H9 (cell line): ENCODE results near the gene RILP. TPM values are rescaled to one million over a fixed set of nuclear protein-coding genes. Genes with fewer than 3 reads are reported as not detected.

ENCODE experiments used
- DNase-seq: peaks from one replicate; pipeline ENCODE4 v3.0.0-alpha.2; 2017
- H2AFZ ChIP-seq: one replicate; pipeline ENCODE4 v1.6.1; 2013; ENCODE audit warnings: mild to moderate bottlenecking, low read length, control low read depth, moderate library complexity
- H2AK5ac ChIP-seq: 2 replicates; pipeline ENCODE4 v1.6.1; 2013; ENCODE audit warnings: low read length, control low read depth, mixed read lengths; ENCODE audit not compliant: insufficient read length
- H2BK120ac ChIP-seq: one replicate; pipeline ENCODE4 v1.6.1; 2013; ENCODE audit warnings: low read depth, mild to moderate bottlenecking, low read length, control low read depth, inconsistent platforms; ENCODE audit not compliant: poor library complexity, severe bottlenecking
- H2BK12ac ChIP-seq: 2 replicates; pipeline ENCODE4 v1.6.1; 2013; ENCODE audit warnings: low read length, control low read depth, mixed read lengths, low read depth; ENCODE audit not compliant: insufficient read length
- H2BK15ac ChIP-seq: 2 replicates; pipeline ENCODE4 v1.6.1; 2013; ENCODE audit warnings: low read depth, low read length, control low read depth
- H2BK20ac ChIP-seq: one replicate; pipeline ENCODE4 v1.6.1; 2013; ENCODE audit warnings: low read depth, mild to moderate bottlenecking, low read length, control low read depth, inconsistent platforms; ENCODE audit not compliant: poor library complexity, severe bottlenecking
- H2BK5ac ChIP-seq: 2 replicates; pipeline ENCODE4 v1.6.1; 2013; ENCODE audit warnings: low read length, control low read depth, mixed read lengths; ENCODE audit not compliant: insufficient read length
- H3K14ac ChIP-seq: 2 replicates; pipeline ENCODE4 v1.6.1; 2013; ENCODE audit warnings: low read length, control low read depth; ENCODE audit not compliant: insufficient read depth
- H3K18ac ChIP-seq: 2 replicates; pipeline ENCODE4 v1.6.1; 2013; ENCODE audit warnings: low read depth, mild to moderate bottlenecking, mixed read lengths, low read length, control low read depth; ENCODE audit not compliant: insufficient read length
- H3K23ac ChIP-seq: 2 replicates; pipeline ENCODE4 v1.6.1; 2013; ENCODE audit warnings: low read length, control low read depth, mixed read lengths, low read depth; ENCODE audit not compliant: insufficient read length
- H3K23me2 ChIP-seq: 2 replicates; pipeline ENCODE4 v1.6.1; 2013; ENCODE audit warnings: low read depth, mild to moderate bottlenecking, mixed read lengths, low read length, control low read depth; ENCODE audit not compliant: insufficient read length, poor library complexity, severe bottlenecking
- H3K27ac ChIP-seq: 2 replicates; pipeline ENCODE4 v1.5.1; 2013; ENCODE audit warnings: low read length, control low read depth, mixed read lengths, low read depth; ENCODE audit not compliant: insufficient read length
- H3K27me3 ChIP-seq: 2 replicates; pipeline ENCODE4 v1.6.1; 2013; ENCODE audit warnings: low read length, control low read depth, inconsistent platforms; ENCODE audit not compliant: insufficient read depth
- H3K4ac ChIP-seq: 2 replicates; pipeline ENCODE4 v1.6.1; 2013; ENCODE audit warnings: low read depth, mild to moderate bottlenecking, control low read depth, inconsistent platforms, low read length, moderate library complexity
- H3K4me1 ChIP-seq: 2 replicates; pipeline ENCODE4 v1.6.1; 2013; ENCODE audit warnings: low read length, control low read depth, inconsistent platforms; ENCODE audit not compliant: insufficient read depth
- H3K4me2 ChIP-seq: 2 replicates; pipeline ENCODE4 v1.6.1; 2013; ENCODE audit warnings: low read length, control low read depth, mixed read lengths; ENCODE audit not compliant: insufficient read length, insufficient read depth
- H3K56ac ChIP-seq: 2 replicates; pipeline ENCODE4 v1.6.1; 2013; ENCODE audit warnings: low read depth, mild to moderate bottlenecking, mixed read lengths, low read length, control low read depth; ENCODE audit not compliant: insufficient read length
- H3K79me1 ChIP-seq: 2 replicates; pipeline ENCODE4 v1.6.1; 2013; ENCODE audit warnings: low read depth, mild to moderate bottlenecking, moderate library complexity, low read length, control low read depth, inconsistent platforms; ENCODE audit not compliant: insufficient read depth, poor library complexity, severe bottlenecking
- H3K79me2 ChIP-seq: 2 replicates; pipeline ENCODE4 v1.6.1; 2013; ENCODE audit warnings: low read length, control low read depth, inconsistent platforms; ENCODE audit not compliant: insufficient read depth
- H3K9ac ChIP-seq: 2 replicates; pipeline ENCODE4 v1.6.1; 2013; ENCODE audit warnings: low read length, control low read depth, mixed read lengths; ENCODE audit not compliant: insufficient read length; ENCODE audit errors: extremely low read depth
- H3K9me3 ChIP-seq: one replicate; pipeline ENCODE4 v1.6.1; 2013; ENCODE audit warnings: low read depth, low read length, inconsistent platforms; ENCODE audit not compliant: control insufficient read depth
- H3T11ph ChIP-seq: one replicate; pipeline ENCODE4 v1.6.1; 2013; ENCODE audit warnings: mild to moderate bottlenecking, low read length, control low read depth, inconsistent platforms
- H4K20me1 ChIP-seq: one replicate; pipeline ENCODE4 v1.6.1; 2013; ENCODE audit not compliant: control insufficient read depth, insufficient read length, insufficient read depth
- H4K5ac ChIP-seq: 2 replicates; pipeline ENCODE4 v1.6.1; 2013; ENCODE audit warnings: low read depth, mild to moderate bottlenecking, mixed read lengths, low read length, control low read depth; ENCODE audit not compliant: insufficient read length
- H4K8ac ChIP-seq: replicated peaks from 2 replicates; pipeline ENCODE4 v1.6.1; 2013; ENCODE audit warnings: low read length, control low read depth, mixed read lengths, low read depth; ENCODE audit not compliant: insufficient read length
- H4K91ac ChIP-seq: 2 replicates; pipeline ENCODE4 v1.6.1; 2013; ENCODE audit warnings: low read depth, mild to moderate bottlenecking, moderate library complexity, mixed read lengths, low read length, control low read depth; ENCODE audit not compliant: insufficient read length
- H3K27ac Mint-ChIP-seq, 3 experiments: 2 replicates in 2 of 3; 3 replicates in 1 of 3; pipeline ENCODE4 v1.8.0; 2020 to 2021; ENCODE audit warnings: mixed read lengths in 3 of 3, mild to moderate bottlenecking in 1 of 3, moderate library complexity in 1 of 3
- H3K27me3 Mint-ChIP-seq: 2 replicates; pipeline ENCODE4 v1.8.0; 2021; ENCODE audit warnings: low read depth, mild to moderate bottlenecking, moderate library complexity, mixed read lengths
- H3K36me3 Mint-ChIP-seq, 3 experiments: 2 replicates in 2 of 3; 3 replicates in 1 of 3; pipeline ENCODE4 v1.8.0; 2020 to 2021; ENCODE audit warnings: low read depth in 3 of 3, mixed read lengths in 3 of 3; ENCODE audit not compliant: insufficient read depth in 1 of 3
- H3K4me1 Mint-ChIP-seq, 2 experiments: 2 replicates each; pipeline ENCODE4 v1.8.0; 2020; ENCODE audit warnings: mixed read lengths in 2 of 2
- H3K4me3 Mint-ChIP-seq, 2 experiments: 2 replicates in 1 of 2; 3 replicates in 1 of 2; pipeline ENCODE4 v1.8.0; 2020 to 2021; ENCODE audit warnings: mild to moderate bottlenecking in 2 of 2, mixed read lengths in 2 of 2, moderate library complexity in 1 of 2
- H3K9me3 Mint-ChIP-seq, 2 experiments: 2 replicates in 1 of 2; 3 replicates in 1 of 2; pipeline ENCODE4 v1.8.0; 2020; ENCODE audit warnings: mild to moderate bottlenecking in 2 of 2, mixed read lengths in 2 of 2, moderate library complexity in 1 of 2
- CTCF ChIP-seq: fragments of 200-600 bp; sonication (generic); conservative IDR thresholded peaks from 3 replicates; pipeline ENCODE4 v1.8.0; 2021; ENCODE audit warnings: antibody characterized with exemption, mild to moderate bottlenecking
- WGBS: extraction: QIAGEN DNeasy Blood & Tissue Kit; methylation state at CpG from one replicate; pipeline ENCODE4 v1.1.7; 2013; ENCODE audit warnings: missing lambda C conversion rate, low lambda C conversion rate, mixed read lengths; ENCODE audit not compliant: insufficient read length; ENCODE audit errors: extremely low coverage; 5-methylcytosine and 5-hydroxymethylcytosine counted together
- total RNA-seq: library from RNA; stranded (reverse); gene quantifications from 2 replicates; pipeline ENCODE4 v1.2.1, GENCODE V29; 2021

RILP gene
- total RNA-seq, 1 experiment from 2014 or later: 5.4 TPM

GRCh38 chr17:1604831-1605528, 44.7 kb downstream of the RILP start:
- H2BK120ac ChIP-seq: no peak overlapping the region
- WGBS: no CpG with 5 or more reads among the region's 35 CpGs
- H3K79me1 ChIP-seq: no peaks in the 10 kb centered on the region
- no peaks in the 10 kb centered on the region for H3K9me3 ChIP-seq
- no peak overlapping the region for H4K8ac ChIP-seq
- no peaks in the 10 kb centered on the region for H3K27me3 ChIP-seq
- no peak overlapping the region for H3K23ac ChIP-seq
- H3K9ac ChIP-seq: no peak overlapping the region
- no peak overlapping the region for H3K18ac ChIP-seq
- H3K79me2 ChIP-seq: no peaks in the 10 kb centered on the region
- Mint-ChIP-seq H3K9me3 (peaks cover 8 to 9% of the 10 kb centered on the region in 2 experiments), H3K27ac (peak overlapping the region in 2 of 3 experiments; percentile 44 to 75; a peak in 3 of 7 replicates), H3K4me1 (peaks cover 5 to 12% of the 10 kb centered on the region in 2 experiments), H3K4me3 (peak overlapping the region in 1 of 2 experiments; percentile 65; a peak in 3 of 5 replicates), H3K36me3 (peaks cover 10 to 15% (median 13%) of the 10 kb centered on the region in 3 experiments), H3K27me3 (no peaks in the 10 kb centered on the region)
- H3T11ph ChIP-seq: no peak overlapping the region
- no peak overlapping the region for H4K5ac ChIP-seq
- H3K4me1 ChIP-seq: peaks cover 5% of the 10 kb centered on the region; the same call in 1 of the 2 replicates
- H3K14ac ChIP-seq: no peak overlapping the region; the same call in 1 of the 2 replicates
- H3K23me2 ChIP-seq: no peaks in the 10 kb centered on the region
- no peak overlapping the region for H2BK15ac ChIP-seq
- no peak overlapping the region for H2AK5ac ChIP-seq
- H3K27ac ChIP-seq: no peak overlapping the region
- no peak overlapping the region for H3K4me2 ChIP-seq
- no peak overlapping the region for H2BK5ac ChIP-seq
- H2BK12ac ChIP-seq: no peak overlapping the region
- H2BK20ac ChIP-seq: no peak overlapping the region
- H3K56ac ChIP-seq: no peak overlapping the region
- H3K4ac ChIP-seq: no peak overlapping the region
- H4K91ac ChIP-seq: no peak overlapping the region
- DNase-seq: peak; percentile 65
- H4K20me1 ChIP-seq: no peaks in the 10 kb centered on the region
- TF ChIP-seq CTCF: no peak
- no peak overlapping the region for H2AFZ ChIP-seq
